Calu3 (cell line): ENCODE data around the gene SPIRE2. TPM values are rescaled to one million over a fixed set of nuclear protein-coding genes. Genes with fewer than 3 reads are reported as not detected.

ENCODE experiments used
- BruUV-seq: library from RNA; stranded (reverse); fragments of 400-500 nt; replicated peaks from 2 replicates; lab custom pipeline; 2021; lab: Mats Ljungman, UMichigan
- CTCF ChIA-PET: fragments of 300-600 bp; sonication (Branson Sonifier 250); formaldehyde crosslinking; loops from one replicate; lab custom pipeline; 2022; ENCODE audit warnings: antibody characterized with exemption; lab: Charles Lee
- DNase-seq: peaks from one replicate; pipeline ENCODE4 v3.0.0; 2022
- H3K27ac Mint-ChIP-seq: one replicate; pipeline ENCODE4 v1.8.0; 2022; ENCODE audit warnings: mixed read lengths; ENCODE audit not compliant: unreplicated experiment
- H3K27me3 Mint-ChIP-seq: one replicate; pipeline ENCODE4 v1.8.0; 2022; ENCODE audit warnings: mixed read lengths; ENCODE audit not compliant: unreplicated experiment
- H3K36me3 Mint-ChIP-seq: one replicate; pipeline ENCODE4 v1.8.0; 2022; ENCODE audit warnings: mild to moderate bottlenecking, moderate library complexity, mixed read lengths; ENCODE audit not compliant: insufficient read depth, unreplicated experiment
- H3K4me1 Mint-ChIP-seq: one replicate; pipeline ENCODE4 v1.8.0; 2022; ENCODE audit warnings: mild to moderate bottlenecking, low read depth, mixed read lengths; ENCODE audit not compliant: unreplicated experiment
- H3K4me3 Mint-ChIP-seq: one replicate; pipeline ENCODE4 v1.8.0; 2022; ENCODE audit warnings: mild to moderate bottlenecking, low read depth, moderate library complexity, mixed read lengths; ENCODE audit not compliant: unreplicated experiment
- H3K9me3 Mint-ChIP-seq: one replicate; pipeline ENCODE4 v1.8.0; 2022; ENCODE audit warnings: low read depth, mixed read lengths; ENCODE audit not compliant: unreplicated experiment
- CTCF ChIP-seq: fragments of 200-600 bp; IDR thresholded peaks from one replicate; pipeline ENCODE4 v1.8.0; 2022; ENCODE audit warnings: antibody characterized with exemption; ENCODE audit not compliant: unreplicated experiment
- intact Hi-C: fragments of 100-400 bp; cut with micrococcal nuclease; formaldehyde crosslinking; loops from one replicate; pipeline ENCODE4 v1.10.0; 2022; ENCODE audit not compliant: unreplicated experiment
- total RNA-seq: library from RNA; stranded (reverse); gene quantifications from 2 replicates; pipeline ENCODE4 v1.2.3, GENCODE V29; 2022

Gene SPIRE2
- total RNA-seq, 1 experiment from 2014 or later = 46.3 TPM

DNA sequence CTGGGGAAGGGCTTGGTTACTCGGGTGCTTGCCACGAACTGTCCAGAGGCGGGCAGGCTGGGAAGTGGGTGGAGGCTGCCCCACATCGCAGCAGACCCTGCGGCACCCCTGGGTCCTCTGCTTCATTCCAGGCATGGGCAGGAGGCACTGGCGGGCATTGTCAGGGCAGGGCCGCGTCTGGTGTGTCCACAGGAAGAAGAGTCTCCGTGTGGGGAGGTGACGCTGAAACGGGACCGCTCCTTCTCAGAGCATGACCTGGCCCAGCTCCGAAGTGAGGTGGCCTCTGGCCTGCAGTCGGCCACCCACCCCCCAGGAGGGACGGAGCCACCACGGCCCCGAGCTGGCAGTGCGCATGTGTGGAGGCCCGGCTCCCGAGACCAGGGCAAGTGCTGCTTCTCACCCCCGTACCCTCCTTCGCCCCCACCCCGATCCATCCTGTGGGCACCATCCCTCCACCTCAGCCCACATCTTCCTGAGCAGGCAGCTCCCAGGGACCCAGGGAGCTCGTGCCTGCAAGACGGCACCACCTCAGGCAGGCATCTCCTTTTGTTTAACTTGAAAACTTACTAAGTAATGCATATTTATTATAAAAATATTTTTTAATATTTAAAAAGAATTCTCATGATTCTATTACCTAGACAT is 30.8 kb downstream of the SPIRE2 start:
- Mint-ChIP-seq H3K4me3 (no peak overlapping the region), H3K36me3 (peaks cover 42% of the 10 kb centered on the region), H3K27ac (no peak overlapping the region), H3K4me1 (no peaks in the 10 kb centered on the region), H3K27me3 (no peaks in the 10 kb centered on the region), H3K9me3 (no peaks in the 10 kb centered on the region)
- CTCF ChIA-PET = interaction anchor here (1.1 to 1.4 kb wide), 2 partner anchors 11 to 22 kb away, joined by 3 to 6 read pairs; no protein-coding TSS in a partner anchor
- no peak for TF ChIP-seq CTCF
- DNase-seq = no peak
- intact Hi-C loops = no loop called here
- no TSS peak for BruUV-seq

DNA sequence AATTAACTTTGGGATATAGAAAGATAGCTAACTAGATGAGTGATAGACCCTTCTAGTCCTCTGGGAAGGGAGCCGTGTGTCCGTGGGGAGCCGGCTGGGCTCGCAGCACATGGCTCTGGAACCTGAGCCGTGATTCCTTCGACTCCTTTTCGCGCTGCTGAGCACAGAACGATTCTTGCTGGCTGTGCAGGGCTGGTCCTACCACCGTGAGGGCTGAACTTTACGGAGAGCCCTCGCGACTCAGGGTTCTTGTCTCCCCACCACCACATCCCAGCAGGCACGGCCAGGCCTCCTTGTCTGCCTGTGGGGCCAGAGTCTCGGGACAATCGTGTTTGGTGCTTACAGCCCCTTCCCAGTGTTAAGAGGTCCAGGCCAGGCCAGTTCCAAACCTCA is 31.3 kb downstream of the SPIRE2 start:
- Mint-ChIP-seq H3K27ac (no peak overlapping the region), H3K9me3 (no peaks in the 10 kb centered on the region), H3K36me3 (peaks cover 37% of the 10 kb centered on the region), H3K27me3 (no peaks in the 10 kb centered on the region), H3K4me3 (no peak overlapping the region), H3K4me1 (no peaks in the 10 kb centered on the region)
- DNase-seq = no peak
- no TSS peak for BruUV-seq
- intact Hi-C loops = loop anchor here (2.0 kb wide), 1 partner anchor 43 kb away; the partner anchor contains the start of gene FANCA
- no peak for TF ChIP-seq CTCF
- CTCF ChIA-PET = interaction anchor here (1.1 to 1.5 kb wide), 3 partner anchors 11 to 63 kb away, joined by 3 to 6 read pairs (median 3); partner anchors contain the start of gene TUBB3

DNA sequence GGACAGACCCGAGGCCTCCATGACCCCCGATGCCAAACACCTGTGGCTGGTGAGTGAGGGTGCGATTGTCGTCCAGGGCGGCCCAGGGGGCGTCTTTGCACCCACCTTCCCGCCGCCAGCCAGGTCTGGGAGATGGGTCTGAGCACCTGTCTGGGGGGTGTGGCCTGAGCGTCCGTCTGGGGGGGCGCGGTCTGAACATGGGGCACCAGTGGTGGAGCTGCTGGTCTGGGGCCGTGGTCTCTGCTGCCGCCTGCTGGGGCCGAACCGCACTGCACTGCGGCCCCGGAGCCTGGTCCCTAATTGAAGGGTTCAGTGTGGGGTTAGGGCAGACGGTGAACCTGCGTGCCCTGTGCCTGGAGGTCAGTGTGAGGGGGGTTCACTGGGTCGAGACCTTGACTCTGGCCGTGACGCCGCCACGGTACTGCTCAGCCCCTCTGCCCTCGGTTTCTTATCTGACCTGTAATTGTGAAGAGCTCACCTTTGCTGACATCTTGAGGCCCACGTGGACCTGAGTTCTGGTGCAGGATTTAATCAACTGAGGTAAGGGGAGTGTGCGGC is 32.6 kb downstream of the SPIRE2 start:
- H3K4me1 Mint-ChIP-seq = no peaks in the 10 kb centered on the region
- H3K4me3 Mint-ChIP-seq = no peak overlapping the region
- BruUV-seq = no TSS peak
- no peaks in the 10 kb centered on the region for H3K9me3 Mint-ChIP-seq
- intact Hi-C loops = loop anchor here (2.0 kb wide), 1 partner anchor 44 kb away; the partner anchor contains the start of gene FANCA
- CTCF ChIA-PET = interaction anchor here (0.6 to 2.5 kb wide), 13 partner anchors 10 to 161 kb away, joined by 3 to 8 read pairs (median 3); partner anchors contain the start of genes TCF25 and TUBB3
- H3K36me3 Mint-ChIP-seq = peaks cover 32% of the 10 kb centered on the region
- H3K27ac Mint-ChIP-seq = no peak overlapping the region
- peak; percentile 100 for TF ChIP-seq CTCF
- H3K27me3 Mint-ChIP-seq = no peaks in the 10 kb centered on the region
- DNase-seq = peak; percentile 89

GRCh38 chr16:89861648-89862047 is 33.4 kb downstream of the SPIRE2 start:
- CTCF ChIA-PET = interaction anchor here (0.6 to 2.5 kb wide), 10 partner anchors 9 to 608 kb away, joined by 3 to 8 read pairs (median 4); partner anchors contain the start of gene TCF25
- intact Hi-C loops = loop anchor here (2.0 kb wide), 1 partner anchor 45 kb away; the partner anchor contains the start of gene FANCA
- Mint-ChIP-seq H3K4me3 (no peak overlapping the region), H3K36me3 (peaks cover 30% of the 10 kb centered on the region), H3K4me1 (no peaks in the 10 kb centered on the region), H3K27ac (no peak overlapping the region), H3K9me3 (no peaks in the 10 kb centered on the region), H3K27me3 (no peaks in the 10 kb centered on the region)
- no peak for TF ChIP-seq CTCF
- BruUV-seq = no TSS peak
- no peak for DNase-seq
